Glutamatergic neuron (in vitro differentiated cells): ENCODE measurements around the gene GDF7. TPM values are rescaled to one million over a fixed set of nuclear protein-coding genes. Genes with fewer than 3 reads are reported as not detected.

Source experiments
- DNase-seq: peaks from one replicate; pipeline ENCODE4 v3.0.0; 2022
- H3K27ac Mint-ChIP-seq: one replicate; pipeline ENCODE4 v1.8.0; 2020; ENCODE audit warnings: mild to moderate bottlenecking, mixed read lengths, inconsistent platforms; ENCODE audit not compliant: unreplicated experiment
- H3K27me3 Mint-ChIP-seq: one replicate; pipeline ENCODE4 v1.8.0; 2020; ENCODE audit warnings: mild to moderate bottlenecking, moderate library complexity, mixed read lengths, inconsistent platforms; ENCODE audit not compliant: unreplicated experiment
- H3K36me3 Mint-ChIP-seq: one replicate; pipeline ENCODE4 v1.8.0; 2020; ENCODE audit warnings: mild to moderate bottlenecking, mixed read lengths, inconsistent platforms; ENCODE audit not compliant: unreplicated experiment
- H3K4me1 Mint-ChIP-seq: one replicate; pipeline ENCODE4 v1.8.0; 2020; ENCODE audit warnings: mild to moderate bottlenecking, low read depth, mixed read lengths, inconsistent platforms; ENCODE audit not compliant: unreplicated experiment
- H3K4me3 Mint-ChIP-seq: one replicate; pipeline ENCODE4 v1.8.0; 2020; ENCODE audit warnings: mild to moderate bottlenecking, mixed read lengths, inconsistent platforms; ENCODE audit not compliant: unreplicated experiment
- H3K9me3 Mint-ChIP-seq: one replicate; pipeline ENCODE4 v1.8.0; 2020; ENCODE audit warnings: mild to moderate bottlenecking, moderate library complexity, mixed read lengths, inconsistent platforms; ENCODE audit not compliant: unreplicated experiment
- total RNA-seq: library from RNA; stranded (reverse); fragmentation: NEBNext Ultra II Directional; extraction: Animal tissue kit (Norgen Biotek cat#: 25700); gene quantifications from one replicate; pipeline ENCODE4 v1.2.1, GENCODE V29; 2021; ENCODE audit not compliant: unreplicated experiment
- TF ChIP-seq, protein P1 (sequence below): fragments of 200-600 bp; sonication (generic); IDR thresholded peaks from one replicate; pipeline ENCODE4 v1.5.0; 2021; ENCODE audit not compliant: partially characterized antibody, unreplicated experiment

GDF7 gene
- total RNA-seq, 1 donor from 2014 or later = not detected

DNA sequence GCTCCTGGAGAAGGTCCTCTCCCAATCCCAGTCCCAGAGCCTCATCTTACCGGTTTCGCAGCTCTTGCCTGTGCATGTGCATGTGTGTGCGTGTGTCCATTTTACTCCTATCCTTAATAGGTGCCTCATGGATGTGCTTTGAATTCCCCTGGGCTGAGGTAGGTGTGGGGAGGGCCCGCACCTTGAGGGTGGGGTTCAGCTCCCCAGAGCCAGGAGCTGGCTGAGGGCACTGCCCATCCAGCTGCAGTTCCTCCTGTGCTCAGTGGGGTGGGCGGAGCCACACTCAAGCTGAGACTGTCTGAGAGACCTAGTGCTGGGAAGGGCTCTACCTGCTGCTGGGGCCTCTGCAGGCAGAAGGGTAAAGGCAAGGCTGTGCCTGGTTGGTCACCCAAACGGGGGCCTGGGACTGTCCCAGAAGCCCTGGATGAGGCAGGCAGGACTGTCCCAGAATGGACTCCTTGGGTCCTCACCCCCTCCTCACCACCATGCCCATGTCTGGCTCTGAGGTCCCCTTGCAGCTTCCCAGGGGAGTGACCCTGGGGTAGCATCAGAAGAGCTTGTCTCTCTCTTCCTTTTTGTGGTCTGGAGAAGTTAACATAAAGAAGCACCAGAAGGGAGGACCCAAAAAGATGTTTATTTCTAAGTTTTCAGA lies 8.9 kb downstream of the GDF7 start:
- H3K27ac Mint-ChIP-seq = no peak overlapping the region
- no peaks in the 10 kb centered on the region for H3K36me3 Mint-ChIP-seq
- peaks cover 3% of the 10 kb centered on the region for H3K9me3 Mint-ChIP-seq
- H3K4me1 Mint-ChIP-seq = peaks cover 2% of the 10 kb centered on the region
- H3K4me3 Mint-ChIP-seq = no peak overlapping the region
- H3K27me3 Mint-ChIP-seq = peaks cover 17% of the 10 kb centered on the region
- DNase-seq = no peak
- TF ChIP-seq, protein P1, sequence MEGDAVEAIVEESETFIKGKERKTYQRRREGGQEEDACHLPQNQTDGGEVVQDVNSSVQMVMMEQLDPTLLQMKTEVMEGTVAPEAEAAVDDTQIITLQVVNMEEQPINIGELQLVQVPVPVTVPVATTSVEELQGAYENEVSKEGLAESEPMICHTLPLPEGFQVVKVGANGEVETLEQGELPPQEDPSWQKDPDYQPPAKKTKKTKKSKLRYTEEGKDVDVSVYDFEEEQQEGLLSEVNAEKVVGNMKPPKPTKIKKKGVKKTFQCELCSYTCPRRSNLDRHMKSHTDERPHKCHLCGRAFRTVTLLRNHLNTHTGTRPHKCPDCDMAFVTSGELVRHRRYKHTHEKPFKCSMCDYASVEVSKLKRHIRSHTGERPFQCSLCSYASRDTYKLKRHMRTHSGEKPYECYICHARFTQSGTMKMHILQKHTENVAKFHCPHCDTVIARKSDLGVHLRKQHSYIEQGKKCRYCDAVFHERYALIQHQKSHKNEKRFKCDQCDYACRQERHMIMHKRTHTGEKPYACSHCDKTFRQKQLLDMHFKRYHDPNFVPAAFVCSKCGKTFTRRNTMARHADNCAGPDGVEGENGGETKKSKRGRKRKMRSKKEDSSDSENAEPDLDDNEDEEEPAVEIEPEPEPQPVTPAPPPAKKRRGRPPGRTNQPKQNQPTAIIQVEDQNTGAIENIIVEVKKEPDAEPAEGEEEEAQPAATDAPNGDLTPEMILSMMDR = no peak

DNA sequence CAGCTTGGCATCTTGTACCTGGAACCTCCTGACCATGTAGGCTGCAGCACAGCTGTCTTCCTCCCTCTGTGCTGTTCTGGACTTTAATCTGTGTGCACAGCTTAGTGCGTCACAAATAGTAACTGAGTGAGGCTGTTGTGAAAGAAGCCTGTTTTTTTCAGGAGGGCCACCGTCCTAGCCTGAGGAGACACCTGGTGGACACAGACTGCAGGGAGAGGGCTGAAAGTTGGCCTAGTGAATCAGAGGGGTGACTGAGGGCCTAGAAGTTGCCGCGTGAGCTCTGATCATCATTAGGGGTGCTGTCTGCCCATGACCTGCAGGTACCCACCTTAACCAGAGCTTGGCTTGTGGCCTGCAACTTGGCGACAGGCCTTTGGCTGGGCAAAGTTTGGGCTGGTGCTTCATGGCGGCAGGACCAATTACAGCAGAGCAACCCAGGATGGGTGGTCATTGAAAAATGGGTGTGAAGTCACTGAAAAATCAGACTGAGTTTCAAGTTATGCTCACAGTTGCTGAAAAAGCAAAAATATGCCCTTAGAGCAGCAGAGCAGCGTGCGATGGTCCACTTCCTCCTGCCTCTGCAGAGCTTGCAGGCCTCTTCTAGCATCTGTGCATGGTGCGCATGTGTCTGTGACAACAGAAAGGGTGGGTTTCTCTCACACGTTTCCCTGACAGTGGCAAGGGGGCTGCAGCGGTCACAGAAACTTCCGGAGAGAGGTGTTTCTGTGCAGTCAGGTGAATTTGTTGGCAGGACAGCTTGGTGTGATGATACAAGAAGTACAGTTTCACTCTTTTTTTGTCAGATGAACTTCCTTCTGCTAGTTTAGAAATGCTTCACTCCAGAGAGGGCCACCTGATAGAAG lies 9.6 kb downstream of the GDF7 start:
- Mint-ChIP-seq H3K27ac (no peak overlapping the region), H3K9me3 (peaks cover 3% of the 10 kb centered on the region), H3K4me3 (no peak overlapping the region), H3K4me1 (peaks cover 2% of the 10 kb centered on the region), H3K36me3 (no peaks in the 10 kb centered on the region), H3K27me3 (peaks cover 14% of the 10 kb centered on the region)
- TF ChIP-seq, protein P1 = no peak
- DNase-seq = no peak

- Mint-ChIP-seq H3K27ac (no peak overlapping the region), H3K9me3 (peaks cover 3% of the 10 kb centered on the region), H3K36me3 (no peaks in the 10 kb centered on the region), H3K27me3 (peaks cover 7% of the 10 kb centered on the region), H3K4me1 (peaks cover 2% of the 10 kb centered on the region), H3K4me3 (no peak overlapping the region)
- TF ChIP-seq, protein P1 = peak; percentile 29
- DNase-seq = no peak
Measured at GRCh38 chr2:20677301-20678085, 10.5 kb downstream of the GDF7 start.

GRCh38 chr2:20678086-20678395 lies 11.1 kb downstream of the GDF7 start:
- peaks cover 6% of the 10 kb centered on the region for H3K27me3 Mint-ChIP-seq
- H3K36me3 Mint-ChIP-seq = no peaks in the 10 kb centered on the region
- TF ChIP-seq, protein P1 = no peak
- peaks cover 2% of the 10 kb centered on the region for H3K4me1 Mint-ChIP-seq
- DNase-seq = no peak
- no peak overlapping the region for H3K27ac Mint-ChIP-seq
- no peak overlapping the region for H3K4me3 Mint-ChIP-seq
- peaks cover 3% of the 10 kb centered on the region for H3K9me3 Mint-ChIP-seq

DNA sequence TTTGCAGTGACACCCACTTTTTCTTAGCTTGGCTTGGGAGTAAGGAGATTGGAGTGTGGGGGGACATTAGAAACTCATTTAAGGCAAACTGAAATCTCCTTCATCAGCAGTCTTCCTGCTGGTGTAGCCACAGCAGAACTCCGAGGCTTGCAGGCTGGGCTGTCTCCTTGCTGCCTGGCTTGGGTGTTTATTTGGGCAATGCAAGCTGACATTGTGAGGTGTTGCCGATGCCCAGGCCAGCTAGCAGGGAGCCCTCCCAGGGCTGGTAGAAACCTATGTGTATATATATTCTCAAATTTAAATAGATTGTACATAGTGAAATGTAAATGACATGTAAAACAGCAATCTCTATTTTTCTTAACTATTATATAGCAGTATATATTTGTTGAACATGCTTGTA lies 11.8 kb downstream of the GDF7 start:
- Mint-ChIP-seq H3K27ac (no peak overlapping the region), H3K4me1 (peaks cover 2% of the 10 kb centered on the region), H3K36me3 (no peaks in the 10 kb centered on the region), H3K9me3 (peaks cover 2% of the 10 kb centered on the region), H3K27me3 (peaks cover 6% of the 10 kb centered on the region), H3K4me3 (no peak overlapping the region)
- TF ChIP-seq, protein P1 = no peak
- no peak for DNase-seq
